ENCODE data around the gene HMGN3. TPM values are rescaled to one million over a fixed set of nuclear protein-coding genes. Genes with fewer than 3 reads are reported as not detected.
A peak's percentile ranks its signal among the peaks of the same experiment; 100 is the strongest.

The HMGN3 gene
- total RNA-seq, 1 experiment from 2014 or later, result 246 TPM

DNA sequence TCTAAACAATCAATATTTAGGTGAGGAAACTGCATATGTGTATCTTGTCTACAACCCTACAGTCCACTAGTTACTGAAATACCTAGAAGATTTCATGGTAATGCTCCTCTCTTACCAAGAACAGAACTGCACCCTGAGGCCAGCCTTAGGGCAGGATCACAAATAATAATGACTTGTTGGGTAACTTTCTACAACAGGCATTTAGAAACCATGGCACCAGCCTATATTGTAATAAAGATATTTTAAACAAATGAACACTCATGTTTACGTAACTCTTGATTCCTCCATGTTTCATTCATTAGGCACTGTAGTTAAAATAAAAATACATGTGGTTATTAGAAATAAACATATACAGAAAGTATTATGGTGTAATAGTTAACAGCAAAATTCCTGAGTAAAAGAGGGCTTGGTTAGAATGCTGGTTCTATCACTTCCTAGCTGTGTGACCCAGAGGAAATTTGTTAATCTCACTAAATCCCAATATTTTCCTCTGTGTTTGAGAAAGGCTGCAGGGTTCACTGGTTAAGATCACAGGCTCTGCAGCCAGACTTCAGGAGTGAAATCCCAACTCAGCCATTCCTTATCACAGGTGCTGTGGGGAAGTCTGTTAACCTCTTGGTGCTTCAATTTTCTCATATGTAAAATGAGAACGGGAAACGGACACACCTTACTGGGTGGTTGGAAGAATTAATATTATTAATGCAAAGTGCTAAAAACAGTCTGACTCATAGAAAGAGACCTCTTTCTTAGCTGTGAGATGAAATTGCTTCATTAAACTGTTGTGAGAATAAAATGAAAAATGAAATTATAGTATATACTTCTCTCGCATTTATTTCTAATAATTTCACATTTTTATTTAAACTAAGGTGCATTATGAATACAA is 8.5 kb downstream of the HMGN3 start:
- no peaks in the 10 kb centered on the region; the same call in 1 of the 2 replicates for H3K9me3 ChIP-seq
- Mint-ChIP-seq H3K36me3 (ENCODE audit: insufficient read depth, unreplicated experiment) (peaks cover 26% of the 10 kb centered on the region), H3K27me3 (ENCODE audit: insufficient read depth, unreplicated experiment) (no peaks in the 10 kb centered on the region), H3K27ac (ENCODE audit: unreplicated experiment) (no peak overlapping the region), H3K4me1 (ENCODE audit: low read depth, unreplicated experiment) (peaks cover 16% of the 10 kb centered on the region), H3K9me3 (ENCODE audit: unreplicated experiment) (no peaks in the 10 kb centered on the region), H3K4me3 (ENCODE audit: unreplicated experiment) (no peak overlapping the region)
- POLR2A ChIA-PET, result no interaction called here
- H3K4me1 ChIP-seq, result peaks cover 62% of the 10 kb centered on the region
- intact Hi-C loops (cut with micrococcal nuclease; ENCODE audit: unreplicated experiment), result no loop called here
- no peaks in the 10 kb centered on the region for H3K27me3 ChIP-seq (replicated peaks; ENCODE audit: control insufficient read depth, insufficient read depth, low read length)
- CTCF ChIA-PET, result no interaction called here
- TF ChIP-seq, protein P1, sequence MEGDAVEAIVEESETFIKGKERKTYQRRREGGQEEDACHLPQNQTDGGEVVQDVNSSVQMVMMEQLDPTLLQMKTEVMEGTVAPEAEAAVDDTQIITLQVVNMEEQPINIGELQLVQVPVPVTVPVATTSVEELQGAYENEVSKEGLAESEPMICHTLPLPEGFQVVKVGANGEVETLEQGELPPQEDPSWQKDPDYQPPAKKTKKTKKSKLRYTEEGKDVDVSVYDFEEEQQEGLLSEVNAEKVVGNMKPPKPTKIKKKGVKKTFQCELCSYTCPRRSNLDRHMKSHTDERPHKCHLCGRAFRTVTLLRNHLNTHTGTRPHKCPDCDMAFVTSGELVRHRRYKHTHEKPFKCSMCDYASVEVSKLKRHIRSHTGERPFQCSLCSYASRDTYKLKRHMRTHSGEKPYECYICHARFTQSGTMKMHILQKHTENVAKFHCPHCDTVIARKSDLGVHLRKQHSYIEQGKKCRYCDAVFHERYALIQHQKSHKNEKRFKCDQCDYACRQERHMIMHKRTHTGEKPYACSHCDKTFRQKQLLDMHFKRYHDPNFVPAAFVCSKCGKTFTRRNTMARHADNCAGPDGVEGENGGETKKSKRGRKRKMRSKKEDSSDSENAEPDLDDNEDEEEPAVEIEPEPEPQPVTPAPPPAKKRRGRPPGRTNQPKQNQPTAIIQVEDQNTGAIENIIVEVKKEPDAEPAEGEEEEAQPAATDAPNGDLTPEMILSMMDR (IDR thresholded peaks at IDR 0.05; ENCODE audit: insufficient read depth in 1 of 2, low read depth in 1 of 2, low read length in 1 of 2, severe bottlenecking in 1 of 2, unreplicated experiment in 1 of 2), result no peak
- H3K36me3 ChIP-seq (ENCODE audit: control insufficient read depth, insufficient read depth, low read length), result no peaks in the 10 kb centered on the region; the same call in 1 of the 2 replicates
- H3K4me3 ChIP-seq (ENCODE audit: low read depth, low read length), result no peak overlapping the region
- BruUV-seq (replicated peaks), result no TSS peak
- no peak for DNase-seq

DNA sequence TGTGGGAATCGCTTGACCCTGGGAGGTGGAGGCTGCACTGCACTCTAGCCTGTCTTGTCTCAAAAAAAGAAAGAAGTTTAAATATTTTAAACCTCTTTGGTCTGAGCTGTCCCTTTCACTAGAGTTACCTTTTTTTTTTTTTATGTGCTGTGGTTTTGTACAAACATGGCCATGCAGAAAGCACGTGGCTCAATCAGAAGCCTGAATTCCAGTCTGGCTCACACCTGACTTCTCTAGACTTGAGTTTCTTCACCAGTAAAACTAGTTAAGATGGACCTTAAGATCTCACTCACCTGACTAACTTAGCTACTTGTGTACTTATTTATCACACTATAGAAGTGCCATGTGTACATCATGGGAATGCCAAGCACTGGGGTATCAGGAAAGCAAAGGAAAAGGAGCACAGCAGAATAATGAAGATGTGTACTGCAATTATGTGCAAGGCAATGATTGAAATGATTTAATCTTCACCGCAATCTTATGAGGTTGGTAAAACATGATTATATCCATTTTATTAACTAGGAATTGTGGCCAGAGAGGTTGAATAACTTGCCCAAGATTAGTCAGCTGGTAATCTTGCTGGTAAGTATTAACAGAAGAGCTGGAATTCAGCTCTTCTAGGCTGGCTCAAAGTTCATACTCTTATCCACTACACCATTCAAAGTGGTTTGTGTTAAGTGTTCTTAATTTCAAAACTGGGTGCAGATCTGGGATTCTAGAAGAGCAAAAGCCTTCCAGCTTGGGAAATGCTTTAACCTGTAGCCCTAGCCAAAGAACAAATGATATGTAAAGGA is 10.7 kb downstream of the HMGN3 start:
- ChIA-PET POLR2A (interaction anchor here (0.7 kb wide), 1 partner anchor 143 kb away, joined by 4 read pairs; no protein-coding TSS in a partner anchor), CTCF (no interaction called here)
- Histone ChIP-seq H3K9me3 (no peaks in the 10 kb centered on the region; the same call in 1 of the 2 replicates), H3K36me3 (ENCODE audit: control insufficient read depth, insufficient read depth, low read length) (no peaks in the 10 kb centered on the region; the same call in 1 of the 2 replicates), H3K27me3 (replicated peaks; ENCODE audit: control insufficient read depth, insufficient read depth, low read length) (no peaks in the 10 kb centered on the region), H3K4me1 (peaks cover 52% of the 10 kb centered on the region), H3K4me3 (ENCODE audit: low read depth, low read length) (no peak overlapping the region)
- no TSS peak for BruUV-seq (replicated peaks)
- H3K9me3 Mint-ChIP-seq (ENCODE audit: unreplicated experiment), result no peaks in the 10 kb centered on the region
- peaks cover 18% of the 10 kb centered on the region for H3K4me1 Mint-ChIP-seq (ENCODE audit: low read depth, unreplicated experiment)
- H3K27ac Mint-ChIP-seq (ENCODE audit: unreplicated experiment), result no peak overlapping the region
- no peaks in the 10 kb centered on the region for H3K27me3 Mint-ChIP-seq (ENCODE audit: insufficient read depth, unreplicated experiment)
- DNase-seq, result no peak
- intact Hi-C loops (cut with micrococcal nuclease; ENCODE audit: unreplicated experiment), result loop anchor here (1.0 kb wide), 1 partner anchor 9 kb away; no protein-coding TSS in a partner anchor
- TF ChIP-seq, protein P1 (IDR thresholded peaks at IDR 0.05; ENCODE audit: insufficient read depth in 1 of 2, low read depth in 1 of 2, low read length in 1 of 2, severe bottlenecking in 1 of 2, unreplicated experiment in 1 of 2), result no peak
- H3K36me3 Mint-ChIP-seq (ENCODE audit: insufficient read depth, unreplicated experiment), result peaks cover 27% of the 10 kb centered on the region
- peak overlapping the region; percentile 27 for H3K4me3 Mint-ChIP-seq (ENCODE audit: unreplicated experiment)

GRCh38 chr6:79215213-79215824 is 19.2 kb downstream of the HMGN3 start:
- H3K4me3 Mint-ChIP-seq (ENCODE audit: unreplicated experiment), result peak overlapping the region; percentile 40
- BruUV-seq (replicated peaks), result no TSS peak
- peaks cover 60% of the 10 kb centered on the region for H3K36me3 Mint-ChIP-seq (ENCODE audit: insufficient read depth, unreplicated experiment)
- H3K9me3 Mint-ChIP-seq (ENCODE audit: unreplicated experiment), result no peaks in the 10 kb centered on the region
- peak; percentile 72 to 76 for DNase-seq
- intact Hi-C loops (cut with micrococcal nuclease; ENCODE audit: unreplicated experiment), result loop anchor here (1.0 to 2.0 kb wide), 3 partner anchors 18 to 247 kb away; no protein-coding TSS in a partner anchor
- H3K27ac Mint-ChIP-seq (ENCODE audit: unreplicated experiment), result peak overlapping the region; percentile 67
- Histone ChIP-seq H3K36me3 (ENCODE audit: control insufficient read depth, insufficient read depth, low read length) (no peaks in the 10 kb centered on the region), H3K27me3 (replicated peaks; ENCODE audit: control insufficient read depth, insufficient read depth, low read length) (no peaks in the 10 kb centered on the region), H3K4me1 (peaks cover 41% of the 10 kb centered on the region), H3K4me3 (ENCODE audit: low read depth, low read length) (no peak overlapping the region), H3K9me3 (no peaks in the 10 kb centered on the region)
- no peaks in the 10 kb centered on the region for H3K27me3 Mint-ChIP-seq (ENCODE audit: insufficient read depth, unreplicated experiment)
- TF ChIP-seq, protein P1 (IDR thresholded peaks at IDR 0.05; ENCODE audit: insufficient read depth in 1 of 2, low read depth in 1 of 2, low read length in 1 of 2, severe bottlenecking in 1 of 2, unreplicated experiment in 1 of 2), result no peak
- ChIA-PET POLR2A (no interaction called here), CTCF (no interaction called here)
- peaks cover 27% of the 10 kb centered on the region for H3K4me1 Mint-ChIP-seq (ENCODE audit: low read depth, unreplicated experiment)

Data from Caco-2 (cell line).